Measurements from ENCODE around the gene UBE4A.
A peak's percentile ranks its signal among the peaks of the same experiment; 100 is the strongest.

The UBE4A gene

DNA sequence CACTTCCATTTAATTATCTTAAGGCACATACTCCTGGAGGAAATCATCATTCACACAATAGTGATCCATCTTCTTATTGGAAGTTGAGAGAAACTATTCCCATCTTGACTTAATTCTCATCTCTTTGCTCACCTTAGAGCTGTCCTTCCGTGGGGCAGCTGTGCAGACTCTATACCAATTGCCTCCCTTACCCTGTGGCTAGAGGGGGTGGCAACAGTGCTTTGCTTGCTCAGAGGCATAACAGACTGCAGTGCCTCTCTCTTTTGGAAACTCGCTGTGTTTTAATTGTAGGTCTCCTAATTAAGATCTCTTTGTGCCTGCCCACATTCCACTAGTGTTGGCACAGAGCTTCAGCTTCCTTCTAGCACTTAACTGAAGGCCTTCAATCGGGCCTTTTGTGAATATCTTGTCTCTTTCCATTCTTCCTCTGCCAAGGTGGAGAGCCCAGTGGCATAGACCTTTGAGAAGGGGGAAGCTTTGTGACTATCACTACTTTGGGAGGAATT, 82.4 kb downstream of the UBE4A start:
- DNase-seq: peak; percentile 6

DNA sequence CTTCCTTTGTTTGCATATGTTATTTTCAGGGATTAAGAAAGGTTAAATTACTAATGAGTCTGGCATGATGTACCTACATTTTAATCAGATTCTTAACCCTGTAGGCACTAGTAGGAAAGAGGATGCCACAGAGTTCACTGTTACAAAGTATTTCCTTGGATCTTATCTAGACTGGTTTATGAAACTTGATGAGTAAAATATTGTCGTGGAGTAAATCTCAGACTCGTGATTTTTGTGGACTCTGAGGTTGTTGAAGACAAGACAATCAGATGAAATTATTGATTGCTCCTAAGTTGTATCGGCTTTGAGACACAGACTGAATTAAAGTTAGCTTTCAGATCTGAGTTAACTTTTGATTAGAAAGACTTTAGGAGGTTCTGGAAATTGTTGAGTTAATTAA, 82.9 kb downstream of the UBE4A start:
- no peak for DNase-seq

DNA sequence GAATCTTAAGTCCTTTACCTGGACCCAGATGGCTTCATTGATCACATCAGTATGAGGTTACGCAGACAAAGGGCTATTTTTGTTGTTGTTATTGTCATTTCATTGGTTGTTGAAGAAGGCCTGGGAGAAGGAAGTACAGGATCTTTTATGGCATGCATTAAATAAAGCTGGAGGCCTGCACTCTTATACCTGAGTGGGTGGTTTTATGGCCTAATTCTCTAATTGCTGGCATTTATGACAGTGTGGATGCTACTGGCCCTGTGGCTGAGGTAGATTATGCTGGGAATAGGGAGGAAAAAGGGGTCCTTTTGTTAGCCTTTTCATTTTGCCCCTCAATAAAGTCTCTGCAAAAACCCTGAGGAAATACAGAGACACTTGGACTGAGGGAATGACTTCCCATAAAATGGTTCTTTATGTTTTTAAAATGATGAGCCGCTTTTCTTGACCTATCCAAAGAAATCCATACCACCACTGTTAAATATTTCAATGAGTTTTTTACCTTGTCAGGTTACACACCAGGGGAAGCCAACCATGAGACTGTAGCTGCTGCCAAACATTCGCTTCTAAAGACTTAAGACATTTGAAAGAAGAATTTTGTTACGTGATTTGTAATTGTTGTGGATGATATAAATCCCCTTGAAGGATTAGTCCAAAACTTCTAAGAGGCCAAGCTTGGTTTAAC, 83.6 kb downstream of the UBE4A start:
- DNase-seq: no peak

GRCh38 chr11:118443590-118444218, 84.3 kb downstream of the UBE4A start:
- DNase-seq: no peak

DNA sequence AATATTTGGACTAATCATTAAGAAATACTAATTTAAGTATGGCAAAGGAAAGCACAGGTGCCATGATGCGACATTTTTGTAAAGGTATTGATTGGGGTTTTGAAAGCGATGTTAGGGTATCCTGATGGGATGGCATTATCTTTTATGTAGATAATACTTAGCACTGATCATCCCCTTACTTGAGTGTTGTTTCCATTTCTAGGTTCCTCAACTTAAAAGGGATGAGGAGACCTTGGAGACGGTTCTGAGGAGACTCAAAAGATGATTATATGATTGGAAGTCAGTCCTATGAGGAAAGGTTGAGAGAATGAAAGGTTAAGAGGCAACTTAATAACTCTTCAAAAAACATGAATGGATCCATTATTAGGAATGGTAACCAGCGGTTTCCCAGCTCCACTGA, 88.0 kb downstream of the UBE4A start:
- DNase-seq: no peak

DNA sequence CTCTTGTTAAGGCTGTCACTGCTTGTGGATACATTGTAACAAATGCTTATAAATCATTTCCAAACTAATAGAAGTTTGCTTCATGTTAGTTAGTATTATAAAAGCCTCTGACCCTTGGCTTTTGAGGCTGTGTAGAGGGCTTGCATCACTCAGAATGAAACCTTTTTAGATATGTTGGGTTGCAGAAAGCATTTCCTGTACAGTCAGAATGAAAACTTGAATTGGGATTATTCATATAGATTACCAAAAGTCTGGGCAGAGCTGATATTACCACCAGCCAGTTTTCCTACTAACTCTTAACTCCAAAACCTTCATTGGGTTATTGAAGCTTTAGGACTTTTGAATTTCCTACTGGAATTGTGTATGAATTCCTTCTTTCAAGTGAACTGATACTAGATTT, 88.9 kb downstream of the UBE4A start:
- DNase-seq: no peak
